GM12878 (cell line): ENCODE data around the gene M1AP. TPM values are rescaled to one million over a fixed set of nuclear protein-coding genes. Genes with fewer than 3 reads are reported as not detected.

Source experiments
- ATAC-seq: fragments of 200-7000 bp; cut with Tn5 transposase; 3 replicates; pipeline ENCODE4 v1.9.1; 2020; ENCODE audit warnings: mild to moderate bottlenecking, moderate library complexity
- BruUV-seq: library from RNA; stranded (reverse); fragments of 400-500 nt; replicated peaks from 2 replicates; lab custom pipeline; 2021; lab: Mats Ljungman, UMichigan
- CTCF ChIA-PET: fragments of 300-600 bp; sonication (Branson Sonifier 250); formaldehyde crosslinking; extraction: SDS; loops from one replicate; lab custom pipeline; 2021; ENCODE audit warnings: inconsistent platforms; lab: Yijun Ruan, JAX
- POLR2A ChIA-PET: fragments of 350-600 bp; formaldehyde crosslinking; extraction: SDS; loops from one replicate; lab custom pipeline; 2021; ENCODE audit warnings: inconsistent platforms; lab: Charles Lee
- RAD21 ChIA-PET: fragments of 300-600 bp; sonication (Branson Sonifier 250); formaldehyde crosslinking; loops from one replicate; lab custom pipeline; 2023; ENCODE audit warnings: antibody characterized with exemption; ENCODE audit not compliant: unreplicated experiment; lab: Charles Lee
- SMC1A ChIA-PET: fragments of 300-600 bp; sonication (Branson Sonifier 250); formaldehyde crosslinking; loops from one replicate; lab custom pipeline; 2023; ENCODE audit not compliant: unreplicated experiment, uncharacterized antibody; lab: Charles Lee
- DNase-seq: peaks from one replicate; pipeline ENCODE4 v3.0.0-alpha.2; 2011; ENCODE audit warnings: low read depth, low spot score
- FAIRE-seq: peaks from 3 replicates; lab custom pipeline; 2011; peaks lifted over from hg19 to GRCh38; lab: Jason Lieb, UNC
- H2AFZ ChIP-seq: 2 replicates; pipeline ENCODE4 v1.6.0; 2011; ENCODE audit warnings: low read depth, low read length, control low read depth; ENCODE audit not compliant: control insufficient read depth
- H3K27ac ChIP-seq: 2 replicates; pipeline ENCODE4 v1.5.1; 2011; ENCODE audit warnings: control low read depth; ENCODE audit not compliant: control insufficient read depth, insufficient read depth
- H3K27me3 ChIP-seq, 2 experiments: replicated peaks in 1 of 2; 2 replicates each; pipeline versions ENCODE4 v1.6.0 to v1.6.1; 2011; ENCODE audit warnings: low read length in 1 of 2; ENCODE audit not compliant: control insufficient read depth in 2 of 2, insufficient read depth in 2 of 2
- H3K36me3 ChIP-seq, 2 experiments: 2 replicates each; pipeline ENCODE4 v1.5.1; 2011; ENCODE audit warnings: low read length in 1 of 2; ENCODE audit not compliant: control insufficient read depth in 2 of 2, insufficient read depth in 2 of 2
- H3K4me1 ChIP-seq: 2 replicates; pipeline ENCODE4 v1.6.1; 2011; ENCODE audit warnings: mild to moderate bottlenecking, low read length, moderate library complexity, mixed read lengths; ENCODE audit not compliant: control insufficient read depth, insufficient read depth
- H3K4me2 ChIP-seq: 2 replicates; pipeline ENCODE4 v1.6.0; 2011; ENCODE audit warnings: control low read depth; ENCODE audit not compliant: control insufficient read depth, insufficient read depth
- H3K4me3 ChIP-seq: fragments of 200-600 bp; sonication (generic); 2 replicates; pipeline ENCODE4 v1.5.1; 2016
- H3K79me2 ChIP-seq: 2 replicates; pipeline ENCODE4 v1.6.0; 2011; ENCODE audit warnings: low read length; ENCODE audit not compliant: control insufficient read depth, insufficient read depth
- H3K9ac ChIP-seq: 2 replicates; pipeline ENCODE4 v1.8.0; 2011; ENCODE audit warnings: low read length, control low read depth, mixed read lengths; ENCODE audit not compliant: control insufficient read depth, insufficient read depth
- H3K9me3 ChIP-seq: replicated peaks from 3 replicates; pipeline ENCODE4 v1.5.1; 2011; ENCODE audit warnings: mild to moderate bottlenecking, low read length; ENCODE audit not compliant: control insufficient read depth, insufficient read depth
- H4K20me1 ChIP-seq: 2 replicates; pipeline ENCODE4 v1.6.0; 2011; ENCODE audit not compliant: control insufficient read depth, insufficient read depth
- KDM1A ChIP-seq: fragments of 200-600 bp; sonication (generic); IDR thresholded peaks from 2 replicates; pipeline ENCODE4 v1.6.1; 2016; ENCODE audit warnings: borderline replicate concordance
- TCF12 ChIP-seq: IDR thresholded peaks from 2 replicates; pipeline ENCODE4 v1.6.1; 2011; ENCODE audit warnings: low read depth, mild to moderate bottlenecking, low read length
- WGBS: methylation state at CpG from one replicate; pipeline ENCODE4 v1.1.6; 2016; ENCODE audit warnings: low lambda C conversion rate; ENCODE audit not compliant: insufficient replicate concordance, insufficient coverage; ENCODE audit errors: missing lambda C conversion rate; 5-methylcytosine and 5-hydroxymethylcytosine counted together
- in situ Hi-C: fragments of 300-500 bp; cut with MboI; formaldehyde crosslinking; loops from 9 replicates; pipeline ENCODE4 v1.14.3; 2018; ENCODE audit warnings: mixed read lengths
- intact Hi-C: fragments of 100-400 bp; cut with micrococcal nuclease; formaldehyde crosslinking; loops from one replicate; pipeline ENCODE4 v1.14.2; 2022; ENCODE audit not compliant: unreplicated experiment
- polyA plus RNA-seq, 11 experiments: library from polyadenylated mRNA; depleted of rRNA in 4 of 11; unstranded in 6 of 11; stranded (reverse) in 5 of 11; fragments of >200 nt; fragmentation: Nextera tagmentation in 4 of 11; fragmentation: Illumina TruSeq in 1 of 11; extraction: Ambion mirVana in 4 of 11; extraction: Trizol in 1 of 11; gene quantifications; 1 replicate in 1 of 11; 2 replicates in 10 of 11; pipeline versions ENCODE4 v1.2.1 to v1.2.3, GENCODE V29; 2011 to 2016; ENCODE audit warnings: inconsistent platforms in 2 of 11, missing spikeins in 2 of 11, low read depth in 1 of 11
- total RNA-seq, 4 experiments: library from RNA; depleted of rRNA in 3 of 4; stranded (reverse); fragments of >200 nt in 3 of 4; fragmentation: Illumina TruSeq in 1 of 4; extraction: Trizol in 1 of 4; gene quantifications; 2 replicates each; pipeline versions ENCODE4 v1.2.1 to v1.2.3, GENCODE V29; 2013 to 2021
- TF ChIP-seq, protein P1 (sequence below): fragments of 450-650 bp; IDR thresholded peaks from 2 replicates; pipeline ENCODE4 v1.6.1; 2017; ENCODE audit warnings: mild to moderate bottlenecking, moderate library complexity
- TF ChIP-seq, protein P2 (sequence below): fragments of 450-650 bp; IDR thresholded peaks from 2 replicates; pipeline ENCODE4 v1.6.1; 2017; ENCODE audit warnings: mild to moderate bottlenecking, moderate library complexity

The M1AP gene
- total and polyA plus RNA-seq, 10 of the 15 experiments (the other 5 are each of a cell fraction or from before 2014, with no cell fraction given), result 0.04 to 0.32 (median 0.16) TPM; not detected in 4

DNA sequence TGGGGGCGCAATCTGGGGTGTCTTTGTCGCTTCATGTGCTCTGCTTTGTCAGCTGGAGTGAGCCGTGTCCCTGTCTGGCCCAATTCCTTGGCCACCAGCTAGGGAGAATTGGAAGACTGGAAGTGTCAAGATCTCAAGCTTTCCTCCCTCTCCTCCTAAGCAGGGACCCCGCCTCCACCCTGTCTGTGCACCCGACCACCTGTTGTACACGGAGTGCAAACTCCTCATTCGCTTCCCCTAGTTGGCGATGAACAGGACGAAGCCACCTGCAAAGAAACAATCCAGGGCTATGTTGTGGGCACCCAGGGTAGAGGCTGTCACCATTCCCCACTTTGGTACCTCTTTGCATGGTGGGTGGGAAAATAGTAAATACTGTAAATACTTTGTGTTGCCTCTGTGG is 120.4 kb downstream of the M1AP start:
- Histone ChIP-seq H2AFZ (no peak overlapping the region), H3K4me1 (peaks cover 33% of the 10 kb centered on the region), H3K27ac (no peak overlapping the region), H3K27me3 (no peaks in the 10 kb centered on the region), H3K79me2 (peaks cover 50% of the 10 kb centered on the region), H3K36me3 (peaks cover 13 to 29% of the 10 kb centered on the region in 2 experiments), H3K9ac (no peak overlapping the region), H3K4me2 (peak overlapping the region; percentile 88), H3K4me3 (peak overlapping the region; percentile 84; the same call in 1 of the 2 replicates), H4K20me1 (no peaks in the 10 kb centered on the region)
- ChIA-PET SMC1A (interaction anchor here (1.7 to 9.9 kb wide), 3 partner anchors 19 to 59 kb away, joined by 7 to 208 read pairs (median 52); partner anchors contain the start of gene PCGF1), POLR2A (interaction anchor here (0.7 to 2.6 kb wide), 3 partner anchors 24 to 59 kb away, joined by 3 to 10 read pairs (median 3); partner anchors contain the start of genes CCDC142 and TTC31)
- in situ Hi-C loops, result no loop called here
- intact Hi-C loops, result no loop called here
- TSS peak; percentile 78 for BruUV-seq
- ATAC-seq (no peak), FAIRE-seq (no peak)
- 95% methylated on average over 9 of the region's 9 CpGs for WGBS
- TF ChIP-seq TCF12, result no peak
- TF ChIP-seq, protein P1, sequence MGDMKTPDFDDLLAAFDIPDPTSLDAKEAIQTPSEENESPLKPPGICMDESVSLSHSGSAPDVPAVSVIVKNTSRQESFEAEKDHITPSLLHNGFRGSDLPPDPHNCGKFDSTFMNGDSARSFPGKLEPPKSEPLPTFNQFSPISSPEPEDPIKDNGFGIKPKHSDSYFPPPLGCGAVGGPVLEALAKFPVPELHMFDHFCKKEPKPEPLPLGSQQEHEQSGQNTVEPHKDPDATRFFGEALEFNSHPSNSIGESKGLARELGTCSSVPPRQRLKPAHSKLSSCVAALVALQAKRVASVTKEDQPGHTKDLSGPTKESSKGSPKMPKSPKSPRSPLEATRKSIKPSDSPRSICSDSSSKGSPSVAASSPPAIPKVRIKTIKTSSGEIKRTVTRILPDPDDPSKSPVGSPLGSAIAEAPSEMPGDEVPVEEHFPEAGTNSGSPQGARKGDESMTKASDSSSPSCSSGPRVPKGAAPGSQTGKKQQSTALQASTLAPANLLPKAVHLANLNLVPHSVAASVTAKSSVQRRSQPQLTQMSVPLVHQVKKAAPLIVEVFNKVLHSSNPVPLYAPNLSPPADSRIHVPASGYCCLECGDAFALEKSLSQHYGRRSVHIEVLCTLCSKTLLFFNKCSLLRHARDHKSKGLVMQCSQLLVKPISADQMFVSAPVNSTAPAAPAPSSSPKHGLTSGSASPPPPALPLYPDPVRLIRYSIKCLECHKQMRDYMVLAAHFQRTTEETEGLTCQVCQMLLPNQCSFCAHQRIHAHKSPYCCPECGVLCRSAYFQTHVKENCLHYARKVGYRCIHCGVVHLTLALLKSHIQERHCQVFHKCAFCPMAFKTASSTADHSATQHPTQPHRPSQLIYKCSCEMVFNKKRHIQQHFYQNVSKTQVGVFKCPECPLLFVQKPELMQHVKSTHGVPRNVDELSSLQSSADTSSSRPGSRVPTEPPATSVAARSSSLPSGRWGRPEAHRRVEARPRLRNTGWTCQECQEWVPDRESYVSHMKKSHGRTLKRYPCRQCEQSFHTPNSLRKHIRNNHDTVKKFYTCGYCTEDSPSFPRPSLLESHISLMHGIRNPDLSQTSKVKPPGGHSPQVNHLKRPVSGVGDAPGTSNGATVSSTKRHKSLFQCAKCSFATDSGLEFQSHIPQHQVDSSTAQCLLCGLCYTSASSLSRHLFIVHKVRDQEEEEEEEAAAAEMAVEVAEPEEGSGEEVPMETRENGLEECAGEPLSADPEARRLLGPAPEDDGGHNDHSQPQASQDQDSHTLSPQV, result no peak
- TF ChIP-seq, protein P2, sequence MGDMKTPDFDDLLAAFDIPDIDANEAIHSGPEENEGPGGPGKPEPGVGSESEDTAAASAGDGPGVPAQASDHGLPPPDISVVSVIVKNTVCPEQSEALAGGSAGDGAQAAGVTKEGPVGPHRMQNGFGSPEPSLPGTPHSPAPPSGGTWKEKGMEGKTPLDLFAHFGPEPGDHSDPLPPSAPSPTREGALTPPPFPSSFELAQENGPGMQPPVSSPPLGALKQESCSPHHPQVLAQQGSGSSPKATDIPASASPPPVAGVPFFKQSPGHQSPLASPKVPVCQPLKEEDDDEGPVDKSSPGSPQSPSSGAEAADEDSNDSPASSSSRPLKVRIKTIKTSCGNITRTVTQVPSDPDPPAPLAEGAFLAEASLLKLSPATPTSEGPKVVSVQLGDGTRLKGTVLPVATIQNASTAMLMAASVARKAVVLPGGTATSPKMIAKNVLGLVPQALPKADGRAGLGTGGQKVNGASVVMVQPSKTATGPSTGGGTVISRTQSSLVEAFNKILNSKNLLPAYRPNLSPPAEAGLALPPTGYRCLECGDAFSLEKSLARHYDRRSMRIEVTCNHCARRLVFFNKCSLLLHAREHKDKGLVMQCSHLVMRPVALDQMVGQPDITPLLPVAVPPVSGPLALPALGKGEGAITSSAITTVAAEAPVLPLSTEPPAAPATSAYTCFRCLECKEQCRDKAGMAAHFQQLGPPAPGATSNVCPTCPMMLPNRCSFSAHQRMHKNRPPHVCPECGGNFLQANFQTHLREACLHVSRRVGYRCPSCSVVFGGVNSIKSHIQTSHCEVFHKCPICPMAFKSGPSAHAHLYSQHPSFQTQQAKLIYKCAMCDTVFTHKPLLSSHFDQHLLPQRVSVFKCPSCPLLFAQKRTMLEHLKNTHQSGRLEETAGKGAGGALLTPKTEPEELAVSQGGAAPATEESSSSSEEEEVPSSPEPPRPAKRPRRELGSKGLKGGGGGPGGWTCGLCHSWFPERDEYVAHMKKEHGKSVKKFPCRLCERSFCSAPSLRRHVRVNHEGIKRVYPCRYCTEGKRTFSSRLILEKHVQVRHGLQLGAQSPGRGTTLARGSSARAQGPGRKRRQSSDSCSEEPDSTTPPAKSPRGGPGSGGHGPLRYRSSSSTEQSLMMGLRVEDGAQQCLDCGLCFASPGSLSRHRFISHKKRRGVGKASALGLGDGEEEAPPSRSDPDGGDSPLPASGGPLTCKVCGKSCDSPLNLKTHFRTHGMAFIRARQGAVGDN, result no peak
- TF ChIP-seq KDM1A, result no peak
- TF ChIP-seq, all 136 proteins: peak for 0
- ChIA-PET RAD21 (interaction anchor here (7.5 kb wide), 1 partner anchor 59 kb away, joined by 158 read pairs; no protein-coding TSS in a partner anchor), CTCF (interaction anchor here (1.5 to 10.4 kb wide), 4 partner anchors 18 to 59 kb away, joined by 4 to 226 read pairs (median 116); partner anchors contain the start of gene PCGF1)
- H3K9me3 ChIP-seq, result no peaks in the 10 kb centered on the region
- DNase-seq, result no peak
